Heart left ventricle (tissue), 16 donors: ENCODE results near the gene U2AF1L4. TPM values are rescaled to one million over a fixed set of nuclear protein-coding genes. Genes with fewer than 3 reads are reported as not detected.

Experiments used
- ATAC-seq, 4 donors: fragments of 200-7000 bp; cut with Tn5 transposase; one replicate each; pipeline ENCODE4 v1.9.1; 2020 to 2022; ENCODE audit warnings: moderate library complexity in 4 of 4, mild to moderate bottlenecking in 3 of 4, moderate number of reproducible peaks in 1 of 4
- DNase-seq, 5 donors: peaks; one replicate each; pipeline ENCODE4 v3.0.0-alpha.2; 2020
- H3K27ac ChIP-seq, 12 donors: fragments of 200-600 bp; sonication (generic) in 4 of 12; one replicate each; pipeline versions ENCODE4 v1.5.0 to v1.8.0; 2016 to 2022; ENCODE audit warnings: mild to moderate bottlenecking in 2 of 12
- H3K27me3 ChIP-seq, 9 donors: fragments of 200-600 bp; sonication (generic) in 2 of 9; one replicate each; pipeline versions ENCODE4 v1.5.1 to v1.8.0; 2016 to 2022; ENCODE audit warnings: mild to moderate bottlenecking in 3 of 9
- H3K36me3 ChIP-seq, 9 donors: fragments of 200-600 bp; sonication (generic) in 2 of 9; one replicate each; pipeline versions ENCODE4 v1.5.0 to v1.8.0; 2018 to 2022; ENCODE audit warnings: mild to moderate bottlenecking in 2 of 9
- H3K4me1 ChIP-seq, 12 donors: fragments of 200-600 bp; sonication (generic) in 4 of 12; one replicate each; pipeline versions ENCODE4 v1.5.0 to v1.8.0; 2016 to 2022; ENCODE audit warnings: mild to moderate bottlenecking in 3 of 12
- H3K4me3 ChIP-seq, 12 donors: fragments of 200-600 bp; sonication (generic) in 4 of 12; one replicate each; pipeline versions ENCODE4 v1.5.0 to v1.8.0; 2017 to 2022; ENCODE audit warnings: mild to moderate bottlenecking in 9 of 12, moderate library complexity in 4 of 12
- H3K9me3 ChIP-seq, 12 donors: fragments of 200-600 bp; sonication (generic) in 4 of 12; one replicate each; pipeline versions ENCODE4 v1.5.0 to v1.8.0; 2016 to 2022; ENCODE audit warnings: mild to moderate bottlenecking in 1 of 12
- POLR2A ChIP-seq, 2 donors: fragments of 450-650 bp; IDR thresholded peaks; one replicate each; pipeline ENCODE4 v1.6.1; 2017; ENCODE audit warnings: antibody characterized with exemption in 2 of 2, mild to moderate bottlenecking in 2 of 2, moderate library complexity in 2 of 2
- WGBS, 4 donors: extraction: QIAGEN DNeasy Blood & Tissue Kit in 2 of 4; methylation state at CpG; one replicate each; pipeline versions ENCODE4 v1.1.5 to v1.1.7; 2013 to 2018; 5-methylcytosine and 5-hydroxymethylcytosine counted together
- intact Hi-C, 10 donors: fragments of 100-400 bp; cut with DNase I; formaldehyde crosslinking; loops; one replicate each; pipeline versions ENCODE4 v1.11.1 to v1.14.2; 2022
- polyA plus RNA-seq, 2 donors: library from polyadenylated mRNA; stranded (reverse); fragments of 200-250 nt; gene quantifications; one replicate each; pipeline ENCODE4 v1.2.3, GENCODE V29; 2013
- total RNA-seq, 9 donors: library from RNA; depleted of rRNA in 2 of 9; stranded (reverse); fragments of >200 nt in 2 of 9; fragmentation: NEBNext Ultra II Directional in 3 of 9; extraction: Animal tissue kit (Norgen Biotek cat#: 25700) in 3 of 9; gene quantifications; one replicate each; pipeline versions ENCODE4 v1.1.0 to v1.2.4, GENCODE V29; 2016 to 2023
- TF ChIP-seq, protein P1 (sequence below), 12 donors: fragments of 200-600 bp; sonication (generic) in 4 of 12; IDR thresholded peaks; one replicate each; pipeline versions ENCODE4 v1.5.0 to v1.8.0; 2018 to 2022; ENCODE audit warnings: antibody characterized with exemption in 12 of 12, mild to moderate bottlenecking in 5 of 12
- donor health status: ischemic (EF 13 %, LVEDD 7.1; RV severe dilation, severe dysfunction).
- donor health status: healthy with polysubstance abuse.
- donor health status: DM: no; HTN: yes; CAD: no.
- donor health status: DM: no; HTN: no; CAD: no.
- donor health status: ischemic (EF 25% LVEDD 6.9; RV normal size, moderate dysfunction).
- donor health status: ischemic (EF 25% LVEDD 5.7; RV mildly dilated, moderate dysfunction).
- donor health status: healthy.
- donor health status: DM: yes; HTN: yes; CAD: no.
- donor health status: ischemic (EF 35%, LVEDD 5.7; RV mildly dilated, moderate dysfunction).
- donor health status: nonischemic (EF 11% LVEDD 7.7; RV severe dilation, severe dysfunction).
- donor health status: DM: yes; HTN: yes; CAD: no.
- donor health status: PGD.
- donor health status: ischemic (EF 29% LVEDD 5.4; RV normal size, mild dysfunction).
- donor health status: nonischemic (EF 23%, LVEDD 6.1; RV moderate dilation, normal function).

U2AF1L4 gene
- total and polyA plus RNA-seq, 11 donors, result 7.2 to 32.8 (median 20.9) TPM

- no peak for DNase-seq
- intact Hi-C loops, result no loop called here
- ATAC-seq, result no peak
- H3K9me3 ChIP-seq, result no peaks in the 10 kb centered on the region
- WGBS, 4 donors, result 87 to 89% (median 88%) methylated on average over 9 of the region's 9 CpGs
- no peak for TF ChIP-seq POLR2A (IDR thresholded peaks at IDR 0.05)
- TF ChIP-seq, protein P1, sequence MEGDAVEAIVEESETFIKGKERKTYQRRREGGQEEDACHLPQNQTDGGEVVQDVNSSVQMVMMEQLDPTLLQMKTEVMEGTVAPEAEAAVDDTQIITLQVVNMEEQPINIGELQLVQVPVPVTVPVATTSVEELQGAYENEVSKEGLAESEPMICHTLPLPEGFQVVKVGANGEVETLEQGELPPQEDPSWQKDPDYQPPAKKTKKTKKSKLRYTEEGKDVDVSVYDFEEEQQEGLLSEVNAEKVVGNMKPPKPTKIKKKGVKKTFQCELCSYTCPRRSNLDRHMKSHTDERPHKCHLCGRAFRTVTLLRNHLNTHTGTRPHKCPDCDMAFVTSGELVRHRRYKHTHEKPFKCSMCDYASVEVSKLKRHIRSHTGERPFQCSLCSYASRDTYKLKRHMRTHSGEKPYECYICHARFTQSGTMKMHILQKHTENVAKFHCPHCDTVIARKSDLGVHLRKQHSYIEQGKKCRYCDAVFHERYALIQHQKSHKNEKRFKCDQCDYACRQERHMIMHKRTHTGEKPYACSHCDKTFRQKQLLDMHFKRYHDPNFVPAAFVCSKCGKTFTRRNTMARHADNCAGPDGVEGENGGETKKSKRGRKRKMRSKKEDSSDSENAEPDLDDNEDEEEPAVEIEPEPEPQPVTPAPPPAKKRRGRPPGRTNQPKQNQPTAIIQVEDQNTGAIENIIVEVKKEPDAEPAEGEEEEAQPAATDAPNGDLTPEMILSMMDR (IDR thresholded peaks at IDR 0.05), result no peak
- no peak overlapping the region for H3K27ac ChIP-seq
- H3K36me3 ChIP-seq, result peaks cover 5 to 97% (median 93%) of the 10 kb centered on the region in 9 donors
- no peaks in the 10 kb centered on the region for H3K27me3 ChIP-seq
- no peak overlapping the region for H3K4me3 ChIP-seq
- H3K4me1 ChIP-seq, result no peaks in the 10 kb centered on the region
These were observed 13.9 kb downstream of the U2AF1L4 start for GRCh38 chr19:35731353-35731752.

- no peak for ATAC-seq
- Histone ChIP-seq H3K9me3 (no peaks in the 10 kb centered on the region), H3K36me3 (peaks cover 5 to 100% (median 95%) of the 10 kb centered on the region in 9 donors), H3K4me1 (no peaks in the 10 kb centered on the region), H3K4me3 (no peak overlapping the region), H3K27ac (no peak overlapping the region), H3K27me3 (no peaks in the 10 kb centered on the region)
- DNase-seq, result no peak
- 91 to 97% (median 93%) methylated on average over 18 of the region's 18 CpGs for WGBS, 4 donors
- intact Hi-C loops, result no loop called here
- TF ChIP-seq POLR2A (IDR thresholded peaks at IDR 0.05), result no peak
- TF ChIP-seq, protein P1 (IDR thresholded peaks at IDR 0.05), result no peak
These were observed 14.9 kb downstream of the U2AF1L4 start for GRCh38 chr19:35730326-35730725.

GRCh38 chr19:35729763-35730162, 15.5 kb downstream of the U2AF1L4 start:
- no peak for ATAC-seq
- Histone ChIP-seq H3K27ac (no peak overlapping the region), H3K27me3 (no peaks in the 10 kb centered on the region), H3K4me3 (no peak overlapping the region), H3K4me1 (no peaks in the 10 kb centered on the region), H3K9me3 (no peaks in the 10 kb centered on the region), H3K36me3 (peaks cover 8 to 100% (median 95%) of the 10 kb centered on the region in 9 donors)
- 86 to 94% (median 91%) methylated on average over 10 to 11 of the region's 11 CpGs for WGBS, 4 donors
- intact Hi-C loops, result no loop called here
- no peak for TF ChIP-seq POLR2A (IDR thresholded peaks at IDR 0.05)
- no peak for DNase-seq

- intact Hi-C loops, result no loop called here
- H3K36me3 ChIP-seq, result peaks cover 10 to 100% (median 96%) of the 10 kb centered on the region in 9 donors
- no peak overlapping the region for H3K27ac ChIP-seq
- no peak for TF ChIP-seq POLR2A (IDR thresholded peaks at IDR 0.05)
- TF ChIP-seq, protein P1 (IDR thresholded peaks at IDR 0.05), result no peak
- WGBS, 4 donors, result 90 to 94% (median 90%) methylated on average over 16 to 18 of the region's 18 CpGs
- ATAC-seq (no peak), DNase-seq (no peak)
- no peak overlapping the region for H3K4me3 ChIP-seq
- H3K4me1 ChIP-seq, result no peaks in the 10 kb centered on the region
- no peaks in the 10 kb centered on the region for H3K27me3 ChIP-seq
- H3K9me3 ChIP-seq, result no peaks in the 10 kb centered on the region
These were observed 16.2 kb downstream of the U2AF1L4 start for GRCh38 chr19:35729021-35729420.
